NOMO-1 treated with DMSO at 0.1 percent for 48 hours (cell line): ENCODE measurements around the gene KRTAP13-2.

ENCODE experiments used
- DNase-seq: peaks from one replicate; lab custom pipeline; 2025; ENCODE audit not compliant: unreplicated experiment; lab: John Stamatoyannopoulos, UW

KRTAP13-2 gene

GRCh38 chr21:30372139-30372770 lies at the start of gene KRTAP13-2:
TSS of gene KRTAP13-2 (minus strand) at chr21:30372271. CDS start at chr21:30372213, 58 bp downstream.
- DNase-seq = no peak

GRCh38 chr21:30415993-30416392 lies 43.9 kb upstream of the KRTAP13-2 start:
- no peak for DNase-seq

- DNase-seq = peak; percentile 10
Measured at GRCh38 chr21:30408782-30409494, 36.9 kb upstream of the KRTAP13-2 start.

- no peak for DNase-seq
Measured at GRCh38 chr21:30395731-30396130, 23.7 kb upstream of the KRTAP13-2 start, which contains the start of gene KRTAP13-1. TSS of gene KRTAP13-1 (plus strand) at chr21:30396031. CDS start at chr21:30396087, 56 bp downstream.

GRCh38 chr21:30391492-30392025 lies 19.5 kb upstream of the KRTAP13-2 start:
- DNase-seq = no peak

GRCh38 chr21:30382201-30382600 lies 10.1 kb upstream of the KRTAP13-2 start:
- no peak for DNase-seq

GRCh38 chr21:30355906-30356305 lies 16.2 kb downstream of the KRTAP13-2 start:
- DNase-seq = no peak

GRCh38 chr21:30354308-30355005 lies 17.6 kb downstream of the KRTAP13-2 start:
- DNase-seq = no peak

GRCh38 chr21:30351534-30351933 lies 20.5 kb downstream of the KRTAP13-2 start:
- DNase-seq = no peak

- DNase-seq = no peak
Measured at GRCh38 chr21:30349572-30349971, 22.5 kb downstream of the KRTAP13-2 start.

- DNase-seq = no peak
Measured at GRCh38 chr21:30348506-30348905, 23.6 kb downstream of the KRTAP13-2 start, which contains the start of gene KRTAP23-1. TSS of gene KRTAP23-1 (minus strand) at chr21:30348606. CDS start at chr21:30348606, 0 bp downstream.

- DNase-seq = no peak
Measured at GRCh38 chr21:30345014-30345413, 27.1 kb downstream of the KRTAP13-2 start.

- no peak for DNase-seq
Measured at GRCh38 chr21:30340714-30341573, 31.1 kb downstream of the KRTAP13-2 start.

- DNase-seq = no peak
Measured at GRCh38 chr21:30338717-30339116, 33.4 kb downstream of the KRTAP13-2 start.

GRCh38 chr21:30337772-30338171 lies 34.3 kb downstream of the KRTAP13-2 start:
- DNase-seq = no peak

- no peak for DNase-seq
Measured at GRCh38 chr21:30337276-30337744, 34.8 kb downstream of the KRTAP13-2 start, which contains the start of gene KRTAP27-1. TSS of gene KRTAP27-1 (minus strand) at chr21:30337694. CDS start at chr21:30337668, 26 bp downstream.

GRCh38 chr21:30336596-30336995 lies 35.5 kb downstream of the KRTAP13-2 start:
- no peak for DNase-seq

GRCh38 chr21:30333736-30334135 lies 38.3 kb downstream of the KRTAP13-2 start:
- no peak for DNase-seq

GRCh38 chr21:30332681-30333080 lies 39.4 kb downstream of the KRTAP13-2 start:
- DNase-seq = no peak

GRCh38 chr21:30329203-30329875 lies 42.7 kb downstream of the KRTAP13-2 start:
- no peak for DNase-seq
